NT2/D1 (cell line): Measurements from ENCODE around the gene GJA5.
A peak's percentile ranks its signal among the peaks of the same experiment; 100 is the strongest.

Experiments used
- DNase-seq: peaks from one replicate; pipeline ENCODE4 v3.0.0-alpha.2; 2011; ENCODE audit warnings: low read depth, low spot score
- H3K27me3 ChIP-seq: 2 replicates; pipeline ENCODE4 v1.6.0; 2011; ENCODE audit warnings: mild to moderate bottlenecking; ENCODE audit not compliant: insufficient read length, insufficient read depth
- H3K36me3 ChIP-seq: 2 replicates; pipeline ENCODE4 v1.6.1; 2011; ENCODE audit warnings: mild to moderate bottlenecking, low read length, mixed read lengths; ENCODE audit not compliant: insufficient read depth, insufficient read length
- H3K4me1 ChIP-seq: 2 replicates; pipeline ENCODE4 v1.5.1; 2011; ENCODE audit not compliant: insufficient read depth, insufficient read length
- H3K4me3 ChIP-seq: 2 replicates; pipeline ENCODE4 v1.5.1; 2011; ENCODE audit warnings: low read depth; ENCODE audit not compliant: insufficient read length
- H3K9ac ChIP-seq: 2 replicates; pipeline ENCODE4 v1.6.0; 2011; ENCODE audit warnings: low read depth; ENCODE audit not compliant: insufficient read length
- H3K9me3 ChIP-seq: 2 replicates; pipeline ENCODE4 v1.5.1; 2011; ENCODE audit warnings: mild to moderate bottlenecking, low read length; ENCODE audit not compliant: insufficient read depth
- SUZ12 ChIP-seq: IDR thresholded peaks from 2 replicates; pipeline ENCODE4 v1.6.1; 2011; ENCODE audit not compliant: insufficient read length, insufficient read depth; ENCODE audit errors: extremely low read depth
- YY1 ChIP-seq: IDR thresholded peaks from 2 replicates; pipeline ENCODE4 v1.6.1; 2011; ENCODE audit not compliant: insufficient read length, insufficient read depth
- ZNF274 ChIP-seq: IDR thresholded peaks from 2 replicates; pipeline ENCODE4 v1.6.1; 2011; ENCODE audit warnings: mild to moderate bottlenecking, low read depth, low read length

Gene GJA5

DNA sequence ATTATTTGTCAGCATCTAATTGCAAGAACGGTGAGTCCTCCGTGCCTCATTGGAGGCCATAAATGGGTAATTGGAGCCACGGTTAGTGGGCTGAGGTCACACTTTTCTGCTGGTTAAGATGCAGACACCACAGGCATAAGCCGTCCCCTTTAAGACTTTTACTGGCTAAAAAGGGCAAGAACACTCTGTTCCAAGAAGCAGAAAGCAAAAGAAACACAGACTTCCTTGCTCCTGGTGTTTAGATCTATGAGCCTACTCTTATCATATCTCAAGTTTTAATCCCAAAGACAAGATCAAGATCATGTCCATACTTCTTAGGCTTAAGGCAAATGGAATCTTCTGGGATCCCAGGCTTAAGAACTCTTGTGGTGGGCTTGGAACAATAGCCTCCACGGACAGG lies 17.3 kb upstream of the GJA5 start:
- Histone ChIP-seq H3K4me3 (no peak overlapping the region), H3K9me3 (no peaks in the 10 kb centered on the region), H3K9ac (no peak overlapping the region), H3K4me1 (peaks cover 3% of the 10 kb centered on the region), H3K36me3 (no peaks in the 10 kb centered on the region), H3K27me3 (no peaks in the 10 kb centered on the region)
- no peak for DNase-seq
- TF ChIP-seq YY1 = no peak
- no peak for TF ChIP-seq ZNF274
- TF ChIP-seq SUZ12 = no peak

DNA sequence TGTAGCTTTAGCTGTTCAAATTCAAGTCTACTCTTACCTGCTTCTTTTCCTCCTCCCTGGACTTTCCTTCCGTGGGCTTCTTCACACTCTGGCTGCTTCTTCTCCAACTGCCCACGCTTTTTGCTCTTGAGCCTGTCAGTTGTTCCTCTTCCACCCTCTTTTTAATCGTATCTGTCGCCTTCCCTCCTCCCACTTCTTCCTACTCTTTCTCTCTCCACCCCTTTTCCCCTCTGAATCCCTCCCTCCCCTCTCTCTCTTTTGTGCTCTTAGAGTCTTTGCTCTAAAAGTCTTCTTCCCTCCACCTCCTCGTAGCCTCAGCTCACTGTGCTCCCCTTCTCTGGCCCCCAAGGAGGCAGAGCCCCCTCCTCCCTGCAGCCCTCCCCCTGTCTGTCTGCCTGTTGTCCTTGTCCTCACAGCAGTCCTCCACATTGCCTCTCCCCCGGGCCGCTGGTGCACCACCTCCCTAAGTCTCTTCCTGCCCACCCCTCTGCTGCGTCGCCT lies 12.9 kb upstream of the GJA5 start:
- peaks cover 10% of the 10 kb centered on the region for H3K4me1 ChIP-seq
- peak overlapping the region; percentile 11 for H3K9ac ChIP-seq
- DNase-seq = no peak
- H3K4me3 ChIP-seq = peak overlapping the region; percentile 13
- no peaks in the 10 kb centered on the region for H3K9me3 ChIP-seq
- TF ChIP-seq SUZ12 (no peak), ZNF274 (no peak), YY1 (no peak)
- no peaks in the 10 kb centered on the region for H3K27me3 ChIP-seq
- H3K36me3 ChIP-seq = no peaks in the 10 kb centered on the region

DNA sequence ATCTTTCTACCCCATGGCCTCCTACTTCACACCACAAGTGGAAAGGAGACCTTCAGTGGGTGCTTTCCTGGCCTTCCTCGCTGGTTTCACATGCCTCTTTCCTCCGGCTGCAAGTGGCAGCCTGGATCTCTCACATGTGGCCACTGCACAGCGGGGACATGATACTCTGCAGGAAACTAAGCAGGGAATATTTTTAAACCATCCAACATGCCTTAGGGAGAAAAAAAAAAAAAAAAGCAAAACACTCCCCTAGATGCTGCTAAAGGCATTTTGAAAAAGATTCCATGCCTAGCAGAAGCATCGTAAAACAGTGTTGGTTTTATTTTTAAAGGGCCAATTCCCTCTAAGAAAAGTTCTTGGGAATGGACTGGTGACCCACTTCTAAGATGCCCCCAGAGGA lies 12.2 kb upstream of the GJA5 start:
- no peaks in the 10 kb centered on the region for H3K27me3 ChIP-seq
- H3K36me3 ChIP-seq = no peaks in the 10 kb centered on the region
- H3K4me3 ChIP-seq = no peak overlapping the region
- H3K4me1 ChIP-seq = peaks cover 10% of the 10 kb centered on the region
- H3K9ac ChIP-seq = no peak overlapping the region
- no peaks in the 10 kb centered on the region for H3K9me3 ChIP-seq
- DNase-seq = no peak
- TF ChIP-seq ZNF274 = no peak
- TF ChIP-seq SUZ12 = no peak
- no peak for TF ChIP-seq YY1

DNA sequence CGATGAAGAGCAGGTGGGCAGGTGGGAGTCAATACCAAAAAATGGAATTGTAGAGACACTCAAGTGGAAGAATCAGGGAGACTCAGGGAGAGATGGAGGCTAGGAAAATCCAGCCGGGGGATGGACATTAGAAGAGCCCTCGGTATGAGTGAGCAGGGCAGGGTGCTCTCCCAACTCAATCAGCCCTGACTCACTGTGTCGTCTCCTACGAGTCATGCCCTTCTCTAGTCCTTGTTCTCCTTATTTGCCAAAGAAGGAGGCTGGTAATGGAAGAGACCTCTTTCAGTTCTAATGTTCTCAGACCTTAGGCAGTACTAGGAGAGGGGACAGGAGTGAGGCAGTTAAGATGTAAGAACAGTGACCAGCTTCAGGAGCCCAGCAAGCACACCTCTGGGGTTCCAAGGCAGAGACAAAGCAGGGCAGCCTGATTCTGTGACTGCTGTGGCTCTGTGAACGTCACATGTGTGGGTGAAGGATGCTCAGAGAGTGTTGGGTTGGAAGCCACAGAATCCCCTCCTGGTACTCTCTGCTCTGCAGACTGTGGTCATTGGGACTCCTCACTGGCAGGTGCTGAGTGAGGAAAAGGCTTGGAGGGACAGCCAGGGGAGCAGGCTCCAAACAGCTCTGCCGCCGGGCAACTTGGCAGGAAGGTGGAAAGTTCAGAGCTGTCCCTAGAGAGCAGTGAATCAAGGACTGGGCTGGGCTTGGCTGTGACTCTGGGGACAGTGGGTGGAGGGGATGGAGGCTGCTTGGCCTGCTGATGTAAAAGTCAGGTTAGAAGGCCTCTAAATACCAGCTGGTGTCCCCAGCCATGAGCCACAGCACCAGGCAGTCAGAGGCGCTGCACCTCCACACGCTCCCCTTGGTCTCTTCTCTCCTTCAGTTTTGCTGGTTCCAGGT lies 11.1 kb upstream of the GJA5 start:
- TF ChIP-seq ZNF274 (no peak), YY1 (no peak), SUZ12 (no peak)
- no peaks in the 10 kb centered on the region for H3K36me3 ChIP-seq

DNA sequence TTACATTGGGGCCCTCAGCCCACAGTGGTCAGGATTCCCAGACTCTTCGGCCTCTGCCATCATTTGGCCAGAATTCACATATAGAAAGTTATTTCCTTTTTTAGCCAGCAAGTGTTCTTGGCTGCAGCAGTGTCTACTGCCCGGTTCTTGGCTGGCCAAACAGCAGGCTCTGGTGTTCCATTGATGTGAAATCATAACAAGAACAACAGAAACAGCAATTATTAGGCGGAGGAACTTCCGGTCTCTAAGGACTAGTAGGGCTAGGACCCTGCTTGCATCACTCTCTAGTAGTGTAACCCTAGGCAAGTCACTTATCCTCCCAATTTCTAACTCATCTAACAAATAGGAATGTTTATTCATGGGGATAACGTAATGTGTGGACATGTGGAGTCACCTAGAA lies 8.7 kb upstream of the GJA5 start:
- Histone ChIP-seq H3K4me1 (peaks cover 10% of the 10 kb centered on the region), H3K4me3 (no peak overlapping the region), H3K9ac (no peak overlapping the region), H3K36me3 (no peaks in the 10 kb centered on the region), H3K27me3 (no peaks in the 10 kb centered on the region), H3K9me3 (no peaks in the 10 kb centered on the region)
- DNase-seq = no peak
- TF ChIP-seq YY1 (no peak), ZNF274 (no peak; the same call in 1 of the 2 replicates), SUZ12 (no peak)

More for the DNA sequence above, 11.1 kb upstream of the GJA5 start:
- Histone ChIP-seq H3K27me3 (no peaks in the 10 kb centered on the region), H3K9ac (no peak overlapping the region), H3K4me1 (peaks cover 10% of the 10 kb centered on the region), H3K4me3 (no peak overlapping the region), H3K9me3 (no peaks in the 10 kb centered on the region)
- no peak for DNase-seq

DNA sequence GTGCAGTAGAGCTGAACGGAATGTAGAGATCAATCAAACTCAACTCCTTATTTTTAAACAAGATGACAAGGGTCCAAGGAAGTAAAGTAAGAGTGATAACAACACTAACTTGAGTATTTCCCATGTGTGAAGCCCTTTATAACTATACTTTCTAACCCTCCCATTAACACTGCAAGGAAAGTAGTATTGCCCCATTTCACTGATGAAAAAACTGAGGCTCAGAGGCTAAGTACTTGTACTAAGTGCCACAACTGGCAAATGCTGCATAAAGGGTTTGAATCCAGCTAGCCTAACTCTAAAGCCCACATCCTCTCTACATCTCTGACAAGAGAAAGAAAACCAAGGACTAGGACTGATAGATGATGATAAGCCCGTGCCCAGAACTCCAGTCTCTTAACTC lies 8.2 kb upstream of the GJA5 start:
- DNase-seq = no peak
- no peak overlapping the region for H3K4me3 ChIP-seq
- no peak overlapping the region for H3K9ac ChIP-seq
- peaks cover 9% of the 10 kb centered on the region for H3K4me1 ChIP-seq
- no peaks in the 10 kb centered on the region for H3K27me3 ChIP-seq
- TF ChIP-seq ZNF274 (no peak), YY1 (no peak), SUZ12 (no peak)
- H3K36me3 ChIP-seq = no peaks in the 10 kb centered on the region
- H3K9me3 ChIP-seq = no peaks in the 10 kb centered on the region

DNA sequence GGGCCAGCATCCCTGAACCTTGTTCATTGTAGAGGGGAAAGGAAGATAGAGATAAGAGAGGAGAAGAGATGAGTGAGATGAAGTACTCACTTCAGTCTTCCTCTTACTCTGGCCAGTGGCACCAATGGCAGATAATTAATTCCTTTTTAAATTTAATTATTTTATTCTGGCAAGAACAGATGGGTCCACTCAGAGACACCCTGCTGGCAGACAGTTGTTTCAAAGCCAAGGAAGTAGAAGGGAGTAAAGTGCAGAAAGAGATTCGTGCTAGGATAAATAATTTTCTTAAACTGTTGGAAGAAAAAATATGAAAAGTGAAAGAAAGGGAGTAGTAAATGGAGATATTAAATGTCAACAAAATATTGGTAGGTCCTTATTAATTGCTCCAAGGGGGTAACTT lies 7.7 kb upstream of the GJA5 start:
- peaks cover 7% of the 10 kb centered on the region for H3K4me1 ChIP-seq
- TF ChIP-seq YY1 = no peak
- no peak for TF ChIP-seq SUZ12
- TF ChIP-seq ZNF274 = no peak
- no peak overlapping the region for H3K4me3 ChIP-seq
- no peak for DNase-seq
- no peaks in the 10 kb centered on the region for H3K9me3 ChIP-seq
- H3K27me3 ChIP-seq = no peaks in the 10 kb centered on the region
- no peak overlapping the region for H3K9ac ChIP-seq
- H3K36me3 ChIP-seq = no peaks in the 10 kb centered on the region
